CD4-positive, alpha-beta T cell treated with Interleukin-17A for 1 hour (primary cell): ENCODE measurements around the gene YPEL1.
A peak's percentile ranks its signal among the peaks of the same experiment; 100 is the strongest.

Source experiments
- DNase-seq: peaks from one replicate; pipeline ENCODE4 v3.0.0-alpha.2; 2020

Gene YPEL1

GRCh38 chr22:21735200-21736083 lies at the start of gene YPEL1:
TSS of gene YPEL1 (minus strand) at chr22:21735794. CDS start at chr22:21710744, 25,050 bp downstream.
- DNase-seq, result peak; percentile 96

DNA sequence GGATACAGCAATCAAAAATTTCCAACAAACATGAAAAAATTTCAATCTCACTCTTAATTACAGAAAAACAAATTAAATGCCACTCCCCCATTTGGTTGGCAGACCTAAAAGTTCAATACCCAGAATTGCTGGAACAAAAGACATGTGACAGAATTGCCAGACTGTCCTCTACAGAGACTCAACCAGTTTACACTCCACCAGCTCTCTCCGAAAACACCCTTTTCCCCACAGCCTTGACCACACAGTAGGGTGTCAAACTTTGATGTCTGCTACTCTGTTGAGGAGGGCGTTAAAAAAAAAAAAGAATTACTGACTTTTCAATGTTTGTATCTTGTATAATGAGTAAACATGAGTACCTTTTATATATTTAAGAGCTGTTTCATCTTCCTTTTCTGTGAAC lies 44.7 kb upstream of the YPEL1 start:
- peak; percentile 39 for DNase-seq

DNA sequence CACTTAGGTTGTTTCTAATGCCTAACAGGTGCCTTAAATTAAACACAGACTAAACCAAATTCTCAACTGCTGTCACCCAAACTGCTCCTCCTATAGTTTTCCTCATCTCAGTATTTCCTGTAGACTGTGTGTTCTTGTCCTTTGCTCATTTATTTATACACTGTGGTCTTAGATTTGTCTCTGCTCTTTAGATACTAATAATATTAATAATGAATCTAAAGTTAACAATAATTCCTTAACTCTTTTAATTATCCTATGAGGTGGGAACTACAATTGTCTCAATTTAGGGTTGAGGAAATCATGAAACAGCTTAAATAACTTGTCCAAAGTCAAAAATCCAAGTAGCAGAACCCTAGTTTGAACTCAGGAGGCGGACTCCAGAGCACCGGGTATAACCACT lies 43.9 kb upstream of the YPEL1 start:
- DNase-seq, result no peak

GRCh38 chr22:21778705-21779363 lies 43.2 kb upstream of the YPEL1 start:
- no peak for DNase-seq

GRCh38 chr22:21771631-21771976 lies 36.0 kb upstream of the YPEL1 start:
- no peak for DNase-seq

- DNase-seq, result no peak
Measured at GRCh38 chr22:21768435-21768834, 32.8 kb upstream of the YPEL1 start.

DNA sequence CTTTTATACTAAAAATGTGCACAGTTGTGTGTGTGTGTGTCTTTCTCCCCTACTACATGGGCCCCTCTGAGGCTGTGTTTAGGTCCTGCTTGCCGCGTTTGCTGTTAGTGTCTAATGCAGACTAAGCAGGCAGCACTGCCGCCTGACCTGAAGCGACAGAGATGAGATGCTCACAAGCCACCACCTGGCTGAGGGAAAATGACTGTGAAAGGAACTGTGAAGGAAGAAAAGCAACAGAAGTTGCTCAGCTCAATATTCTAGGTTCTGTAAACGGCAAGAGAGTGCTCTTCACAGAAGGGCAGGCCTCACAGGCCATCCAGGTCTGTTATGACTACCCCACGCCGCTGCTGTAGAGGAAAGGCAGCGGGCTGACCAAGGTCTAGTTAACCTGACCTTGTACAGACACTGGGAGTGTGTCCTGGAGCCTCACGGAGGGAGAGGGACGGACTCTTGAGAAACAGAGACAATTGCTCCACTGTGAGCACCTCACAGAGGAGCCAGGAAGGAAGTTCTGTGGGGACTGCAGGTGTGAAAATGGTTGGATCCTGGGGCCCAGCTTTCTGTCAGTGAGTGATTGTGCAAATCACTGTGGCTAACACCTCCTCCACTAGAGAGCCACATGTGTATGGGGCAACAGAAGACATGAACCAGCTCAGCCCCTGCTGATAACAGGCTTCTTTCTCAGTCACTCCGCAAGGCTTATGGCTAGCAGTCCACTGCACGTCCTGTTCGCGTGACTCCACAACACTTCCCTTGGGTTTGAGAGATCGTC lies 31.3 kb upstream of the YPEL1 start:
- peak; percentile 79 for DNase-seq

- DNase-seq, result no peak
Measured at GRCh38 chr22:21765909-21766529, 30.4 kb upstream of the YPEL1 start.

DNA sequence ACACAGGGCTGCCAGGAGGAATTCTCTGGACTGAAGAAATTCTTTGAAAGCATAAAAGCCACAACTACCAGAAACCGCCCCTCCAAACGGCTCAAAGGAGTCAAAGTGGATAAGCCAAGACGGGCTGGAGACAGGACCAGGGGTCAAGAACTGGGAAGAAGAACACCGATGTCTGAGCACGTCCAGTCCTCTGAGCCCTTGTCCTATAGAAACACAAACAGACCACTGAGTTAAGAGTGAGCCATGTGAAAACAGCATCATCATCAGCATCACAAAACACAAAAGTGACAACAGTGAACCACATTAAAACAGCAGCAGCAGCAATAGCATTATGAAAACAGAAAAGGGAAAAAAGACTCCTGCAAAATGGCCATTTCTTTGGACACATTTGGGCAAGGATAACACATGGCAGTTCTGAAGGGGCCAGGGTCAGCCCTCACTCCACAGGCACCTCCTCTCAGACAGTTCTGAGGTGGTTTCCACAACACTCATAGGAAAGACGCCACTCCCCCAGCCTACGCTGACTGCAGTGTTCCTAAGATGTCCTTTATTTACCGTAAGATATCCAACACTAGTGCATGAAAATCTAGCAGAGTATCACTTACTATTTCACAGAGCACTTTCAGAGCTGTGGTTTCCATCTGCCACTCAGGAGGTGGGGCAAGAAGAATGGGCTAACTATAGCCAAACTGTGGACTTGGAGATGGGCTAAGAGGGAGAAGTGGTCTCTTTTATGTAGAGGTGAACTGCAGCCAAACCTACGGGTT lies 28.6 kb upstream of the YPEL1 start:
- DNase-seq, result peak; percentile 16

DNA sequence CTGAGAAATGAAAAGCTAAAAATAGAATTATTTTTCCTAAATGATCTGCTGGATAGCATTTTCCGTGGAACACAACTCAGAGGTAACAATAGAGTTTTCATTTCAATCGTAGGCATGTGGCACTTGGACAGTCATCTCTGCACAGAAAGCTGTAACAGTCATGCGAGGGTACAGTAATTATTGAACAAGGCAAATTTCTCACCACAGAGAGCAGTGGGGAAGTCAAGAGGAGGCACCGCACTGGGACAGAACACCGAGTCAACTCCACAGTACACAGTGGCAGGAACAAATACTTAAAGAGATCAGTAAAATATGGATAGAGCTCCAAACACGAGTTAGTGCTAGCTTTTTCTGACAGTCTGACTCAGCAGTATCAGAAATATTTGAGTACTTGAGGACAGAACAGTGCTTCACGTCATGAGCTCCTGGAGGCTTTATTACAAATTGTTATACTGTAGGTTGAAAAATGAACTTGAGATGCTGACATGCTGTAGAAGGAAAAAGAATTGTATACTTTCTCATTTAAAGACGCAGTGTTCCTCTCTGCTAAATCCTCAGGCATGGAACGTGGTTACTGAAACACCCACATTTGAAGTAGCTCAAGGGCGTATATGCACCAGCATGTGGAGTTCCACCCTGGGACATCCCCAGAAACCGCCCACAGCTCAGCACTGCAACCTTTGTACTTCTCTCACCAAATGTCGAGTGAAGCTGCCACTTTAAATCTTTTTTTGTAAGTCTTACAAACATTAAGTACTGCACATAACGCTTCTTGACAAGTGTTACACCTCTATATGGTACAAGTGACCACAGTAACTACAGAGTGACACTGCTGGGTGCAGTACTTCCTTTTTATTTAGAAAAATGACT lies 27.4 kb upstream of the YPEL1 start:
- peak; percentile 60 for DNase-seq

DNA sequence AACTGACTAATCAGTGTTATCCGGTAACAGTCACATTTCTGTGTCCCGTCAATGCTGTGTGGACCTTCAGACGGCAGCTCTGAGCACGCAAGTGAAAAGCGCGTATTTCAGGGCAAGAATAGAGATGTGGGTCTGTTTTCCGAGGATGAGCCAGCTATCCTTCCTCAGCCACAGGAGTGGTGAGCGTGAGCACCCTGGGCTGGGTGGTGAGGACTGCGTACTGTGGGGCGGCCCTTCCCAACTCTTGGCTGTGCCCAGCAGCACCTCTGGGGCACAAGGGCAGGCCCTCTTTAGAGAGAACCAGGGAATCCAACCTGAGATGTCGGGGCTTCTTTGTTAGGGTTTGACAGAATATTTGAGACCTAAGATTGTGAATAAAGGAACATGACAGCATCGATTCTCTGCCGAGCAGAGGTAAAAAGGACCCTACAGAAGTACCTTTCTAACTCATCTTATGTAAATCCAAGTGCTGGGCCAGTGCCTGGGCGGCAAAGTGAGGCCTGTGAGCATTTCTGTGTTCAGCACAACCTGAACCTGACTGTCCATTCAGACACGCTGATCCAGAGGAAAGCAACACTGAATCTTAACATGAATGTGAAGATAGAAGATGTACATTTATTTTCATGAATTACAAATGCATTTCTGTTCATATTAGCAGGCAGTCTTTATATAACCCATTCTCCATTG lies 26.5 kb upstream of the YPEL1 start:
- no peak for DNase-seq

- DNase-seq, result no peak
Measured at GRCh38 chr22:21761086-21761485, 25.5 kb upstream of the YPEL1 start.

GRCh38 chr22:21760640-21761039 lies 25.0 kb upstream of the YPEL1 start:
- no peak for DNase-seq

- DNase-seq, result no peak
Measured at GRCh38 chr22:21759646-21760376, 24.2 kb upstream of the YPEL1 start.

DNA sequence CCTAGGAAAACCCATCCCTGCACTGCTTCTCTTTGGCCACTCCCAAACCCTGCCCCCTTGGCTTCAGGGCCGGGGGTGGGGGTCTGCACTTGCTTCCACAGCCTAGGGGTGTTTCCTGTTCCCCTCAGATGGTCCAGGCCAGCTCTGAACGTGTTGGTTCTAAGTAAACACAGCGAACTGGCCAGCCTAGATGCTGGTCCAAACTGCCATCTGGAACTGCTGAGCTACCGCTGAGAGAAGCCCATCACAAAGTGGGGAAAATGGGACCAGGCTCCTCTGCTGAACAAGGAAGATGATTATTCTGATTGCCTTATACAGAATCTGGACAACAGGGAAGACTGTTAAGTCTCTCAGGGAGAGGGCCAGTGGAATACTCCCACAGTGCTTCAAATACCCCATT lies 23.5 kb upstream of the YPEL1 start:
- DNase-seq, result no peak

GRCh38 chr22:21758091-21758864 lies 22.7 kb upstream of the YPEL1 start:
- DNase-seq, result no peak

- DNase-seq, result no peak
Measured at GRCh38 chr22:21755851-21756284, 20.3 kb upstream of the YPEL1 start.

GRCh38 chr22:21754523-21754922 lies 18.9 kb upstream of the YPEL1 start:
- no peak for DNase-seq
